AG09309 (cell line): ENCODE measurements around the gene KCTD1.

Experiments used
- DNase-seq: peaks from one replicate; pipeline ENCODE4 v3.0.0-alpha.2; 2010; ENCODE audit warnings: low read depth
- H3K4me3 ChIP-seq: 2 replicates; pipeline ENCODE4 v1.5.1; 2011; ENCODE audit warnings: mild to moderate bottlenecking, low read depth, low read length, moderate library complexity; ENCODE audit not compliant: control insufficient read depth
- TF ChIP-seq, protein P1 (sequence below): IDR thresholded peaks from 2 replicates; pipeline ENCODE4 v1.5.1; 2011; ENCODE audit warnings: mild to moderate bottlenecking, low read depth, low read length, inconsistent platforms; ENCODE audit not compliant: insufficient read depth, control insufficient read depth; ENCODE audit errors: missing control alignments

KCTD1 gene

DNA sequence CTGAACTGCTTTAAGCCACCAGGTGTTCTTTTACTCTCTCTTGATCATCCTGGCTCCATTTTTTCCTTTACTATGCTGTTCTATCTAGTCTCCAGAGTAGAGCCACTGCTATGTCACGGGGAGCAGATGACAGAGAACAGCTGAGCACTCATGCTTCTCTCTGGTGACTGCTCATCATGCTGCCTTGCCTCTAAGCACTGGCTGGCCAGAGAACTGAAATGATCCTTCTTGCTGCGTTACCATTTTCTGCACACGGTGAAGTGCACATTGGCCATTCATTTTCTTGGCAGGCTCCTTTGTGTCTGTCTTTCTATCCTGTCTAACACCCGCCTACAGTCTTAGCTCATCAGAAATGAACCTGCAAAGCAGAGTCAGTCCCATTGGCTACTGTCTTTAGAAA lies 86.0 kb downstream of the KCTD1 start:
- DNase-seq: no peak
- H3K4me3 ChIP-seq: no peak overlapping the region
- TF ChIP-seq, protein P1, sequence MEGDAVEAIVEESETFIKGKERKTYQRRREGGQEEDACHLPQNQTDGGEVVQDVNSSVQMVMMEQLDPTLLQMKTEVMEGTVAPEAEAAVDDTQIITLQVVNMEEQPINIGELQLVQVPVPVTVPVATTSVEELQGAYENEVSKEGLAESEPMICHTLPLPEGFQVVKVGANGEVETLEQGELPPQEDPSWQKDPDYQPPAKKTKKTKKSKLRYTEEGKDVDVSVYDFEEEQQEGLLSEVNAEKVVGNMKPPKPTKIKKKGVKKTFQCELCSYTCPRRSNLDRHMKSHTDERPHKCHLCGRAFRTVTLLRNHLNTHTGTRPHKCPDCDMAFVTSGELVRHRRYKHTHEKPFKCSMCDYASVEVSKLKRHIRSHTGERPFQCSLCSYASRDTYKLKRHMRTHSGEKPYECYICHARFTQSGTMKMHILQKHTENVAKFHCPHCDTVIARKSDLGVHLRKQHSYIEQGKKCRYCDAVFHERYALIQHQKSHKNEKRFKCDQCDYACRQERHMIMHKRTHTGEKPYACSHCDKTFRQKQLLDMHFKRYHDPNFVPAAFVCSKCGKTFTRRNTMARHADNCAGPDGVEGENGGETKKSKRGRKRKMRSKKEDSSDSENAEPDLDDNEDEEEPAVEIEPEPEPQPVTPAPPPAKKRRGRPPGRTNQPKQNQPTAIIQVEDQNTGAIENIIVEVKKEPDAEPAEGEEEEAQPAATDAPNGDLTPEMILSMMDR: no peak

DNA sequence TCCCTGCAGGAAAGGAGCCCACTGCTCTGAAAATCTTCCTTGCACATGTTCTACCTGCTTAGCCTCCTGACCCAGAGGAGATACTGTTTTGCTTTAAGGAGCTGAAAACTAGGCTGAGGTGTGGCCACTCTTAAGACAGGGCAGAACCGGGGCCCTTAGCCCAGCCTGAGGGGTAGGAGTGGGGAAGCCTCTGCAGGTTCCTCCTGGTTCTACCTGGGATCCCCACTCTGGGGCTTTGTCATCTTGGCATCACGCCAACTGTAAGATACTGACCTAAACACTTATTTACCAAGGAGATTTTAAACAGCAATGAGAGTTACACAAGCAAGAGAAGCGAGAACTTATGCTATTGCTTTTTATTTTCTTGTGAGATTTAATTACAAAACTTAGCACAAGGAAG lies 86.9 kb downstream of the KCTD1 start:
- no peak overlapping the region for H3K4me3 ChIP-seq
- DNase-seq: no peak
- TF ChIP-seq, protein P1: no peak

GRCh38 chr18:26460449-26461091 lies 87.8 kb downstream of the KCTD1 start:
- H3K4me3 ChIP-seq: no peak overlapping the region
- TF ChIP-seq, protein P1: no peak
- no peak for DNase-seq

- TF ChIP-seq, protein P1: no peak
These were observed 88.5 kb downstream of the KCTD1 start for GRCh38 chr18:26459884-26460283.

DNA sequence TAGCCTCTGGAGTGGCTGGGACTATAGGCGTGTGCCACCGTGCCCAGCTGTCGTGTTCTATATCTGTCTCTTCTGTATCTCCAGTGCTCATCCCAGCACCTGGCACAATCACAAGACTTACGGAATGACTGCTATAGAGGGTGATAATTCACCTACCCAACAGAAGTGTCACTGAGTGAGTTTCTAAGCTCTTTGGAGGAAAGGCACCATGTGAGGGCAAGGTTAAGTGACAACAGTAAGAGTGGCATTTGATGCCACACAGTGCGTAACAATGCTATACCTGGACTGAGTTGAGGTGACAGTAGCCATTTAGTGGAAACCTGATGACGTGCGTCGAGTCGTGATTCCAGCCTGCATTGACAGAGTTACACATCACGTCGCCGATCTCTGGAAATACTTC lies 89.0 kb downstream of the KCTD1 start:
- TF ChIP-seq, protein P1: no peak
- DNase-seq: no peak
- no peak overlapping the region for H3K4me3 ChIP-seq

More at GRCh38 chr18:26459884-26460283, 88.5 kb downstream of the KCTD1 start:
- H3K4me3 ChIP-seq: no peak overlapping the region
- DNase-seq: no peak

DNA sequence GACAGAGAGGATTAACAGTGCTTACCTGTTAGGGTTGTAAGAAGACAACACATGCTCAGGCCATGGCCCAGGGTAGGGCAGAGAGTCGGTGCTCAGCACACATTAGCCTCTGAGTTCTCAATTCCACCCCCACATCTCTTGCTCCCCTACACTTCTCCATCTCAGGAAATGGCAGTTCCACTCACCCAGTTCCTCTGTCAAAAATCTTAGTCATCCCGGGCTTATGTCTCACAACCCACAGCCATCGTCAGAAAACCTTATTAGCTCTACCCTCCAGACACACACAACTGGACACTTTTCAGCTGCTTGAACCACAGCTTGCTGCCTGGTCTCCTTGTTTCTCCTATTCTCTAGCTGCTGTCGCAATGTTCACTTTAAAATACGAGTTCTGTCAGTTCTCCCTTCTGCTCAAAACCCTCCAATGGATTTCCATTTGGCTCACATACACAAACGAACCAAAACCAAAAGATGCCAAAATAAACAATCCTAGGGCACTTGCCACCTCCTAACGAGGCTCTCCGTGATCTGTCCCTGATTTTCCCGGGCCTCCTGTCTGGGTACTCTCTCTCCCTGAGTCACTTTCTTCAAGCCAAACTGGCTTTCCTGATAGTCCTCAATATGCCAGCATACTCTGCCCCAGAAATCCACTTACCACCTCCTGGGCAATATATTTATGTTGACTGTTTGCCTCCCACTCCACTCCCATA lies 89.7 kb downstream of the KCTD1 start:
- H3K4me3 ChIP-seq: no peak overlapping the region
- DNase-seq: peak; percentile 57
- TF ChIP-seq, protein P1: no peak
